Neural progenitor cell (in vitro differentiated cells): Measurements from ENCODE around the gene NEURL1B. TPM values are rescaled to one million over a fixed set of nuclear protein-coding genes. Genes with fewer than 3 reads are reported as not detected.

ENCODE experiments used
- DNase-seq: peaks from one replicate; pipeline ENCODE4 v3.0.0-alpha.2; 2016; ENCODE audit warnings: low spot score
- H2AFZ ChIP-seq: fragments of 200-600 bp; sonication (generic); replicated peaks from 2 replicates; pipeline ENCODE4 v1.6.1; 2016; ENCODE audit warnings: antibody characterized with exemption
- H3F3A ChIP-seq: fragments of 200-600 bp; sonication (generic); 2 replicates; pipeline ENCODE4 v1.6.1; 2016; ENCODE audit warnings: antibody characterized with exemption, low read depth
- H3K27ac ChIP-seq: fragments of 200-600 bp; sonication (generic); 2 replicates; pipeline ENCODE4 v1.5.1; 2016; ENCODE audit warnings: mild to moderate bottlenecking
- H3K27me3 ChIP-seq: fragments of 200-600 bp; sonication (generic); 2 replicates; pipeline ENCODE4 v1.6.1; 2016; ENCODE audit warnings: mild to moderate bottlenecking, moderate library complexity
- H3K36me3 ChIP-seq: fragments of 200-600 bp; sonication (generic); 2 replicates; pipeline ENCODE4 v1.5.1; 2016
- H3K4me1 ChIP-seq: fragments of 200-600 bp; sonication (generic); 2 replicates; pipeline ENCODE4 v1.6.1; 2016; ENCODE audit warnings: mixed run types
- H3K4me2 ChIP-seq: fragments of 200-600 bp; sonication (generic); 2 replicates; pipeline ENCODE4 v1.6.1; 2016
- H3K4me3 ChIP-seq: fragments of 200-600 bp; sonication (generic); 2 replicates; pipeline ENCODE4 v1.5.1; 2016
- H3K79me2 ChIP-seq: fragments of 200-600 bp; sonication (generic); 2 replicates; pipeline ENCODE4 v1.6.1; 2016; ENCODE audit warnings: low read depth
- H3K9ac ChIP-seq: fragments of 200-600 bp; sonication (generic); 2 replicates; pipeline ENCODE4 v1.6.1; 2016
- H3K9me3 ChIP-seq: fragments of 200-600 bp; sonication (generic); 2 replicates; pipeline ENCODE4 v1.5.1; 2016; ENCODE audit warnings: low read depth
- H4K20me1 ChIP-seq: fragments of 200-600 bp; sonication (generic); 2 replicates; pipeline ENCODE4 v1.6.1; 2016; ENCODE audit warnings: low read depth
- H3K27ac Mint-ChIP-seq: 3 replicates; pipeline ENCODE4 v1.8.0; 2021; ENCODE audit warnings: mixed read lengths
- H3K27me3 Mint-ChIP-seq: 2 replicates; pipeline ENCODE4 v1.8.0; 2022; ENCODE audit warnings: low read depth, mild to moderate bottlenecking, inconsistent platforms, moderate library complexity, mixed read lengths; ENCODE audit not compliant: insufficient read depth
- H3K36me3 Mint-ChIP-seq: 3 replicates; pipeline ENCODE4 v1.8.0; 2021; ENCODE audit warnings: mixed read lengths
- H3K4me1 Mint-ChIP-seq: 3 replicates; pipeline ENCODE4 v1.8.0; 2021; ENCODE audit warnings: mixed read lengths
- H3K4me3 Mint-ChIP-seq: 3 replicates; pipeline ENCODE4 v1.8.0; 2021; ENCODE audit warnings: mild to moderate bottlenecking, moderate library complexity, mixed read lengths
- H3K9me3 Mint-ChIP-seq: 3 replicates; pipeline ENCODE4 v1.8.0; 2020; ENCODE audit warnings: mixed read lengths
- EZH2 ChIP-seq: fragments of 200-600 bp; sonication (generic); IDR thresholded peaks from 2 replicates; pipeline ENCODE4 v1.6.1; 2017; ENCODE audit warnings: antibody characterized with exemption, mild to moderate bottlenecking, moderate library complexity
- EZH2phosphoT487 ChIP-seq: fragments of 200-600 bp; sonication (generic); IDR thresholded peaks from 2 replicates; pipeline ENCODE4 v1.6.1; 2017; ENCODE audit warnings: antibody characterized with exemption
- total RNA-seq: library from RNA; depleted of rRNA; stranded (reverse); fragments of >200 nt; gene quantifications from 2 replicates; pipeline ENCODE4 v1.2.3, GENCODE V29; 2015; ENCODE audit warnings: low replicate concordance
- TF ChIP-seq, protein P1 (sequence below): fragments of 200-600 bp; sonication (generic); IDR thresholded peaks from 2 replicates; pipeline ENCODE4 v1.5.1; 2017; ENCODE audit warnings: antibody characterized with exemption, mild to moderate bottlenecking

Gene NEURL1B
- total RNA-seq, 1 donor from 2014 or later, result 12.1 TPM

DNA sequence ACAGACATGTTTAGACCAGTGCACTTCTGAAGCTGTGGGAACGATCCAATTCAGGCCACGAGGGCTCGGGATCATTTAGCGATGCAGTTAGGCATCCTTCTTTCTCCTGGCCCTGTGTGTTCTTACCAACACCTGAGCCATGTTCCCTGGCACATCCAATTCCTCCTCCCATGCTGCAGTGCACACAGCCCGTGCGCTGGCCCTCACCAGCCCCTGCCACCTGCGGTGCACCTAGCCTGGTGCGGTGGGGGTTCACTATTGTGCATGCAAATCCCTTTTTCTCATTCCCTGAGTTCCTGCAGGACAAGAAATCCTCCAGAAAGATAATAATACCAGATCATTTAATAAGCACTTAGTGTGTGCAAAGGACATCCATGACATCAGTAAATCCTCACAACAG, 53.5 kb downstream of the NEURL1B start:
- H2AFZ ChIP-seq, result no peak overlapping the region
- no peaks in the 10 kb centered on the region for H3K36me3 Mint-ChIP-seq
- H3K4me1 Mint-ChIP-seq, result peaks cover 39% of the 10 kb centered on the region
- H3K4me2 ChIP-seq, result no peak overlapping the region
- peaks cover 15% of the 10 kb centered on the region for H3K4me1 ChIP-seq
- no peaks in the 10 kb centered on the region for H3K9me3 Mint-ChIP-seq
- H3K36me3 ChIP-seq, result no peaks in the 10 kb centered on the region
- no peak overlapping the region for H3K27ac ChIP-seq
- no peak overlapping the region for H3K4me3 Mint-ChIP-seq
- H3K27ac Mint-ChIP-seq, result no peak overlapping the region
- no peaks in the 10 kb centered on the region for H3K9me3 ChIP-seq
- H4K20me1 ChIP-seq, result peaks cover 4% of the 10 kb centered on the region
- peak; percentile 36 for DNase-seq
- no peaks in the 10 kb centered on the region for H3K79me2 ChIP-seq
- H3K27me3 ChIP-seq, result peaks cover 25% of the 10 kb centered on the region
- no peak overlapping the region for H3K9ac ChIP-seq
- peaks cover under 1% of the 10 kb centered on the region for H3F3A ChIP-seq
- TF ChIP-seq, protein P1, sequence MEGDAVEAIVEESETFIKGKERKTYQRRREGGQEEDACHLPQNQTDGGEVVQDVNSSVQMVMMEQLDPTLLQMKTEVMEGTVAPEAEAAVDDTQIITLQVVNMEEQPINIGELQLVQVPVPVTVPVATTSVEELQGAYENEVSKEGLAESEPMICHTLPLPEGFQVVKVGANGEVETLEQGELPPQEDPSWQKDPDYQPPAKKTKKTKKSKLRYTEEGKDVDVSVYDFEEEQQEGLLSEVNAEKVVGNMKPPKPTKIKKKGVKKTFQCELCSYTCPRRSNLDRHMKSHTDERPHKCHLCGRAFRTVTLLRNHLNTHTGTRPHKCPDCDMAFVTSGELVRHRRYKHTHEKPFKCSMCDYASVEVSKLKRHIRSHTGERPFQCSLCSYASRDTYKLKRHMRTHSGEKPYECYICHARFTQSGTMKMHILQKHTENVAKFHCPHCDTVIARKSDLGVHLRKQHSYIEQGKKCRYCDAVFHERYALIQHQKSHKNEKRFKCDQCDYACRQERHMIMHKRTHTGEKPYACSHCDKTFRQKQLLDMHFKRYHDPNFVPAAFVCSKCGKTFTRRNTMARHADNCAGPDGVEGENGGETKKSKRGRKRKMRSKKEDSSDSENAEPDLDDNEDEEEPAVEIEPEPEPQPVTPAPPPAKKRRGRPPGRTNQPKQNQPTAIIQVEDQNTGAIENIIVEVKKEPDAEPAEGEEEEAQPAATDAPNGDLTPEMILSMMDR, result no peak
- no peak for TF ChIP-seq EZH2phosphoT487
- no peak overlapping the region for H3K4me3 ChIP-seq
- peaks cover 10% of the 10 kb centered on the region for H3K27me3 Mint-ChIP-seq

DNA sequence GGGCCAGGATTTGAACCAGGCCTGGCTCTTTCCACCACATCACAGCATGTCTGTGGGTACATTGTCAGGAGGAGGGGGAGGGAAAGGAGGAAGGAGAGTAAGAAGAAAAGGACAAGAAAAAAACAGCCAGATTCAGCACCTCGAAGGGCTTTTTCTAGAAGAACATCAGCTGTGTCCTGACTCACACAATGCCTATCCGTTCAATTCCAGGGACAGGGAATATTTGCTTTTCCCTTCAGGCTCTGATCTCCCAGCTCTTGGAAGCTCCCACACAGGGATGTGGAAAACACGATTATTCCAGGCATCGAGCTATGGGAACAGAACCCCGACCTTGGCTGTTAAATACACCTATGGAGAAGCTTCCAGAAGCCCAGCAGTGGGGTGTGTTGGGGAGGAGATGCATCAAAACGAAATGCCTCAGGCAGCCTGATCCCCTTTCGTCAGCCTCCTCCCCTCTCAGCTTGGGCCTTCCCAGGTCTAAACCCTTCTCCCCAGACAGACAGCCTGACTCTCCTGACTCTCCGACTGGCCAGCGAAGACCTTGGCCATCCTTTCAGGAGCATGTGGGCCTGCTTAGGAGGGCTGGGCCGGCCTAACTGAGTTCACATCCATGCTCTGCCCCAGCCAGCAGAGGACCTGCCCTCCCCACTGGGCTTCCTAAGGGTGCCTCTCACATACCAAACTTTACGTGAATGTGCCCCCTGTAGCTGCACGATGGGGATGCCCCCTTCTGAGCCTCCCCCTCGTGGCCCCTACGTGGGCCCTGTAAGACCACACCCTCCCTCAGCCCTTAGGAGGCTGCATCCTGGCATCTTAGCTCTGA, 54.4 kb downstream of the NEURL1B start:
- Mint-ChIP-seq H3K4me1 (peaks cover 43% of the 10 kb centered on the region), H3K36me3 (no peaks in the 10 kb centered on the region), H3K9me3 (no peaks in the 10 kb centered on the region), H3K27ac (peak overlapping the region; percentile 33), H3K27me3 (peaks cover 10% of the 10 kb centered on the region), H3K4me3 (no peak overlapping the region)
- Histone ChIP-seq H3K4me1 (peaks cover 20% of the 10 kb centered on the region), H3K4me3 (no peak overlapping the region), H2AFZ (no peak overlapping the region), H3K79me2 (no peaks in the 10 kb centered on the region), H3K4me2 (no peak overlapping the region), H4K20me1 (peaks cover 4% of the 10 kb centered on the region), H3K36me3 (no peaks in the 10 kb centered on the region), H3K9me3 (no peaks in the 10 kb centered on the region), H3K27me3 (peaks cover 32% of the 10 kb centered on the region), H3F3A (peaks cover 6% of the 10 kb centered on the region), H3K9ac (peak overlapping the region; percentile 13), H3K27ac (no peak overlapping the region)
- no peak for DNase-seq
- TF ChIP-seq EZH2phosphoT487 (no peak), EZH2 (no peak)
- TF ChIP-seq, protein P1, result no peak

DNA sequence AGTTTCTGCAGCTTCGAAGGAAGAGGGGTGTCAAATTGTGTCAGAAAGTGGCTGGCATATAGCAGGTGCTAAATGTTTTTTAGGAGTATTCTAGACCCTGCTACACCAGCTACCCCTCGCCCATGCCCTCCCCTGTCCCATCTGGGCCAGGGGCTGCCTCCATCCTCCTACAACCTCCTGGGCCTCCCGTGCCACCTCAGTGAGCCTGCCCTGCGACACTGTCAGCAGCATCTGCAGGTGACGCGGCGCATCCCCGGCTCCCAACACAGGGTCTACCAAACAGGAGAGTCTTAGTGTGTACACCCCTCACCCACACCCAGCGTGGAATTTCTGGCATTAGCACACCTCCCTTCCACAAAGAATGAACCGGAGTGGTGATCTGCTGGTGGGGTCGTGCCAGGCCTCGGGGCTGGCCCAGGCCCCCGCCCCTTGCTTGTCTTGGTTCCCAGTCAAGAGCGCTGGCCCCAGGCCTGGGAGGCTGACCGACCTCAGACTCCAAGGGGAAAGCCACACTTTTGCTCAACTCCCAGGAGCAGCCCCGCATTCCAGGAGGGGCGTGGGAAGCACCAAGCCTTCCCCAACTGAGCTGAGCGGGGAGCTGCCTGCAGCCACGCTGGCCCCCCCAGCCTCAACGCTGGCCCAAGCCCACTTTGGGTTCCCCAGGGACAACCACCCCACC, 55.2 kb downstream of the NEURL1B start:
- no peaks in the 10 kb centered on the region for H3K9me3 ChIP-seq
- Mint-ChIP-seq H3K4me3 (no peak overlapping the region), H3K27ac (peak overlapping the region; percentile 72), H3K27me3 (peaks cover 15% of the 10 kb centered on the region), H3K9me3 (no peaks in the 10 kb centered on the region), H3K36me3 (no peaks in the 10 kb centered on the region), H3K4me1 (peaks cover 50% of the 10 kb centered on the region)
- no peak for DNase-seq
- H3F3A ChIP-seq, result peaks cover 6% of the 10 kb centered on the region
- H3K79me2 ChIP-seq, result no peaks in the 10 kb centered on the region
- H3K27me3 ChIP-seq, result peaks cover 41% of the 10 kb centered on the region
- peaks cover 4% of the 10 kb centered on the region for H4K20me1 ChIP-seq
- H3K36me3 ChIP-seq, result no peaks in the 10 kb centered on the region
- no peak for TF ChIP-seq EZH2
- TF ChIP-seq EZH2phosphoT487, result no peak
- TF ChIP-seq, protein P1, result no peak
- no peak overlapping the region for H3K9ac ChIP-seq
- H3K4me2 ChIP-seq, result no peak overlapping the region
- no peak overlapping the region for H3K4me3 ChIP-seq
- no peak overlapping the region for H2AFZ ChIP-seq
- H3K4me1 ChIP-seq, result peaks cover 29% of the 10 kb centered on the region
- no peak overlapping the region for H3K27ac ChIP-seq
